Daoy (cell line): Measurements from ENCODE around the gene CLCN4. TPM values are rescaled to one million over a fixed set of nuclear protein-coding genes. Genes with fewer than 3 reads are reported as not detected.
A peak's percentile ranks its signal among the peaks of the same experiment; 100 is the strongest.

Source experiments
- DNase-seq: peaks from one replicate; pipeline ENCODE4 v3.0.0-alpha.2; 2015; ENCODE audit warnings: low read depth
- total RNA-seq: library from RNA; depleted of rRNA; stranded (reverse); fragments of >200 nt; shearing (Covaris generic); gene quantifications from 2 replicates; pipeline ENCODE4 v1.2.3, GENCODE V29; 2014

CLCN4 gene
- total RNA-seq, 1 experiment from 2014 or later = 8.8 TPM

DNA sequence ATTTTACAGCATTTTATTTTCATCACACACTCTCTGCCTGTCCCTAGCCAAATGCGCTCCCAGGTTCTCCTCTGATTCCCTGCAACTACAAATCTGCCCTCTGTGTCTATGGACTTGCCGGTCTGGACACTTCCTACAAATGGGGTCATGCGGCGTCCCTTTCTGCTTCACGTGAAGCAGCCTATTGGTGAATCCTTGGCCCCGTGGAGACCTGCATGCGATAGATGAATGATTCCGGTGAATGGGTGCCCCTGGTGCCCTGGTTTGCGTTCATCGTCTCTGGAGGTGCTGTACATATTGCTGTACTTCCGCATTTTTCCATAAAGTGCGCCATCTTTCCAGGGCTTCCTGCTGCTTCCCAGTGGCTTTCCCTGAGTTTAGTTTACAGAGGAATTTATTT is 27.5 kb upstream of the CLCN4 start:
- no peak for DNase-seq

GRCh38 chrX:10130354-10130753 is 26.4 kb upstream of the CLCN4 start:
- DNase-seq = no peak

GRCh38 chrX:10133980-10134676 is 22.6 kb upstream of the CLCN4 start:
- DNase-seq = no peak

- no peak for DNase-seq
Measured at GRCh38 chrX:10134921-10135320, 21.9 kb upstream of the CLCN4 start.

- DNase-seq = no peak
Measured at GRCh38 chrX:10135561-10136399, 21.0 kb upstream of the CLCN4 start.

DNA sequence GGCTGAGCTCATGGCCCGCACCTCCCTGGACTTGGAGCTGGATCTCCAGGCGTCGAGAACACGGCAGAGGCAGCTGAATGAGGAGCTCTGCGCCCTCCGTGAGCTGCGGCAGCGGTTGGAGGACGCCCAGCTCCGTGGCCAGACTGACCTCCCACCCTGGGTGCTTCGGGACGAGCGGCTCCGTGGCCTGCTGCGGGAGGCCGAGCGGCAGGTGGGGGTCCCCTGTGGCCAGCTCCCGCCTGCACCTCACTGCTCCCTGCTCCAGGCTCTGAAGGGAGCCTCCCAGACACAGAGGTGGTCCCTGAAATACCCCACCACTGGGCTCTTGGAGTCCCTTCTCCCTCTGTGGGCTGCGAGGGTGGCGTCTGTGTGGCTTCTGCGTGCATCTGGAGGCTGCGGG is 18.0 kb upstream of the CLCN4 start:
- DNase-seq = no peak

DNA sequence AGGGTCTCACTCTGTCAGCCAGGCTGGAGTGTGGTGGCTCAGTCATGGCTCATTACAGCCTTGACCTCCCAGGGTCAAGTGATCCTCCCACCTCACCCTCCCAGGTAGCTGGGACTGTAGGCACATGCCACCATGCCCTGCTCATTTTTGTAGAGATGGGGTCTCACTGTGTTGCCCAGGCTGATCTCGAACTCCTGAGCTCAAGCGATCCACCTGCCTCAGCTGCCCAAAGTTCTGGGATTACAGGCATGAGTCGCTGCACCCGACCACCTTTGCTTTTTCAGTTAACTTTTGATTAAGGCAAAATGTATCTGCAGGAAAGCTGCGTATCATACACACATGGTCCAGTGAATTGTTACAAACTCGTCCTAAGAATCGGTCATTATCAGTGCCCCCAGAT is 16.5 kb upstream of the CLCN4 start:
- DNase-seq = no peak

- no peak for DNase-seq
Measured at GRCh38 chrX:10142041-10142599, 14.7 kb upstream of the CLCN4 start.

GRCh38 chrX:10143071-10143983 is 13.4 kb upstream of the CLCN4 start:
- no peak for DNase-seq

DNA sequence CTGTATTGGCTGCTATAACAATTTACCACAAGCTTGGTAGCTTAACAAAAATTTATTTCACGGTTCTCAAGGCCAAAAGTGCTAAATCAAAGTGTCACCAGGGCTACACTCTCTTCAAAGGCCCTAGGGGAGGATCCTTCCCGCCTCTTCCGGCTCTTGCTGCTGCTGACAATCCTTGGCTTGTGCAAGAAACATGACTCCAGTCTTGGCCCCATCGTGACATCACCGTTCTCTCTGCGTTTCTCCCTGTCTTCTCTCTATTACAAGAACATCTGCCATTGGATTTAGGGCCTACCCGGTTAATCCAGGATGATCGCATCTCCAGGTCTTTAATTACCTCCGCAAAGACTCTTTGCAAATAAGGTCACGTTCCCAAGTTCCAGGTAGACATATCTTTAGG is 10.4 kb upstream of the CLCN4 start:
- no peak for DNase-seq

GRCh38 chrX:10152086-10152485 is 4.7 kb upstream of the CLCN4 start:
- no peak for DNase-seq

DNA sequence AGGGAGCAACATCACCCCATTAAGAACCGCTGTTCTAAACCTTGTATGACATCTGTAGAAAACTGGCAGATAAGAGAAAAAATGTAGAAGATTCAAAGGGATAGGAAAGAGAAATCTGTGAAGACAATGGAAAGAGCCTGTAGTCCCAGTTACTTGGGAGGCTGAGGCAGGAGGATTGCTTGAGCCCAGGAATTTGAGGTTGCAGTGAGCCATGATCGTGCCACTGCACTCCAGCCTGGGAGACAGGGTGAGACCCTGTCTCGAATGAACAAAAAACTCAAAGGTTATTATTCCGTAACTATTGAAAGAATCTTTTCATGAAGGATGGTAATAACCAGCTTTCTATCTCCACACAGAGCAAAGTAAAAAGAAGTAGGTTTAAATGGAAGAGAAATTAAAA is 1.6 kb upstream of the CLCN4 start:
- no peak for DNase-seq

DNA sequence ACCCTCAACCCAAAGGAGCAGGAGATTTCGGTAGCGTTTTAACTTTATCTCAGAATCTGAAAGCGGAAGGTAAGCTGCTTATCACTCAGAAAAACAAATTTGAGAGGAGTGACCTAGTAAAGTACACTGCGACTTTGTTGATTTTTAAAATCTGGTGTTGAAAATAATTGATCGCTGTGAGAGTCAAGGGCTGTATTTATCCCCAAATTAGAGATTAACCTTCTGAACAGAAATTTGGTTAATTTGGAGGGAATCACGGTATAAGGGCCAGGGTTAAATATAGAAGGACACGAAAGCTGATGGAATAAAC is 212 bp downstream of the CLCN4 start:
- no peak for DNase-seq

DNA sequence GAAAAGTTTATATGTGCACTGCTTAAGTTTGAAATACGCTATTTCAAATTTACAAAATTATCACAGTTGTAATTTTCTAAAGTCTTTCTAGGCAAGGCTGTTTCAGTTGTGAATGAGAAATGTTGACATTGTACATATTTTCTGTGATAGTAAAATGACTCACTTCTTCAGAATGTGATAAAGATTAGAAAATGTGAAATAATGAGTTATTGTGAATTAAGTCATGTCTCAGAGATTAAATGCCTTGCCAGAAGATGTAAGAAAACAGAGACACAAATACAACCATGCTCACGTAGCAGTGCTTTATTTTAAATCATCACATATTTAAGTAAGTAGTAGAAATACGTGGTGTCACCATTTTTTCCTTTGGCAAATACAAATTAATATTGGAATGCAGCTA is 768 bp downstream of the CLCN4 start:
- no peak for DNase-seq

GRCh38 chrX:10158279-10159144 is 1.7 kb downstream of the CLCN4 start:
- DNase-seq = no peak

DNA sequence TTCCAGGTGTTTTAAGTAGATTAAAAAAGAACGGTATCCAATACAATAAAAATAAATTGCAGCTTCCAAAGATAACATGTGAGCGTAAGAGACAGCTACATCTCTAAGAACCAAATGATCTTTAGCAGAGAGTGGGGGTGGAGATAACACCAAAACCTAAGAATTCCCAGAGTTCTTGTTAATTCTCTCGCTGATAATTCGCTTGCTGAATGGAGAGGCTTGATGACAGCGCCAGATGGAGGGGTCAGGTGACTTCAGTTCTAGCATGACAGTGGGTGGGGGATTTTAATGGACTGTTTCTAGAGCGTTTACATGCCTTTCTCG is 2.3 kb downstream of the CLCN4 start:
- DNase-seq = no peak

DNA sequence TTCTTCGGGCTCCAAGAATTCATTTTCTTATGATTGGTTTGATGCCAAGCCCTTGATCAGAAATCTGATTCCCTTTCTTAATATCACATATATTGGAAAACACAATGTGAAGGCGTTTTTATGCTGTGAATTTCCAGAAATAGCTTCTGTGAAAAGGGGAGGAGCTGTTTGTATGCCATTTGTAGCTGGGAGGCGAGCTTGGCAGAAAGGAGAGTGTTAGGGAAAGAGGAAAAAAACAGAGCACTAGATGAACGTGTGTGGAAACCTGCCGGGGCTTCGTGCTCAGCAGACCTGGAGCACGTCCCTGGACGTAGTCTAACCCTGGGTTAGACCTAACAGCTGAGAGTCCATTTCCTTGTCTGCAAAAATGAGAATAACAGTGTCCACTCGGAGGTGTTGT is 3.4 kb downstream of the CLCN4 start:
- no peak for DNase-seq

DNA sequence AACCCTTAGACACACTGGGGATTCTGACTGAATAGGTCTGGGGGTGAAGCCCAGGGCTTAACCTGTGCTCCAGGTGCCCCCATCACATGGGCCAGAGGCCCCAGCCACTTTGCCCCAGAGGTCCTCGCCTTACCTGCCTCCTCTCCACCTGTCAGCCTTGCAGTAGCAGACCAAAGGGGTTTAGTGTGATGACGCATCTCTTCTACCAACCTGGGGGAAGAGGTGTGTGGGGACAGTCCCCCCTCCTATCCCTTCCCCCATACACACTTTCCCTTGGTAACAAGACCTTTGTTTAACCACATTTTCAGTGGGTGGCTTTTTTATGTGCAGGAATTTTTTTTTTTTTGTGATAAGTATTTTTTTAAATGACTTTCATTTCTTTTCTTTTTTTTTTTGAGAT is 6.3 kb downstream of the CLCN4 start:
- DNase-seq = no peak

GRCh38 chrX:10164879-10165278 is 8.1 kb downstream of the CLCN4 start:
- no peak for DNase-seq

- peak; percentile 66 for DNase-seq
Measured at GRCh38 chrX:10165580-10166247, 8.9 kb downstream of the CLCN4 start.

DNA sequence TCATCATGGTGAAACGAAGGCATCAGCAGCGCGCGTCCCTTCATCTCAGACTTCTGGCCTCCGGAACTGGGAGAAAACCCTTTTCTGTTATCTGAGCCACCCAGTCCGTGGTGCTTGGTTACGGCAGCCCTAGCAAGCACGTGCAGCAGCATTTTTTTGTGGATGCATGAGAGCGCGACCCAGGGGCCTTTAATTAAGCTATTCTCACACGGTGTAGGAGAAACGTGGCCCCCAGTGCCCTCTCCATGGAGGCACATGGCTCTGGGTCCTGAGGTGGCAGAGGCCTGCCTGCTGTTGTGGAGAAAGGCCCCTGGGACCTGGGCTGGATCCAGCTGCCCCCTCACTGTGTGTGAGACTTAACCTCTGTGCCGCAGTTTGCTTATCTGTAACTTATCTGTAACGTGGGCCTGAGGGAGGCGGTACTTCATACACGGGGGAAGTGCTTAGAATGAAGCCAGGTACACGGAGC is 9.5 kb downstream of the CLCN4 start:
- no peak for DNase-seq
